GM12878 (cell line): Measurements from ENCODE around the gene COX5A. TPM values are rescaled to one million over a fixed set of nuclear protein-coding genes. Genes with fewer than 3 reads are reported as not detected.
A peak's percentile ranks its signal among the peaks of the same experiment; 100 is the strongest.

Experiments used
- CHD2 ChIP-seq: IDR thresholded peaks from 2 replicates; pipeline ENCODE4 v1.6.1; 2011; ENCODE audit warnings: low read depth, low read length, improper control_type of control experiment, borderline replicate concordance
- IKZF1 ChIP-seq: fragments of 450-650 bp; conservative IDR thresholded peaks from 2 replicates; pipeline ENCODE4 v1.6.1; 2017; ENCODE audit warnings: antibody characterized with exemption, mild to moderate bottlenecking
- KDM1A ChIP-seq: fragments of 200-600 bp; sonication (generic); IDR thresholded peaks from 2 replicates; pipeline ENCODE4 v1.6.1; 2016; ENCODE audit warnings: borderline replicate concordance
- MTA2 ChIP-seq: fragments of 450-650 bp; IDR thresholded peaks from 2 replicates; pipeline ENCODE4 v1.6.1; 2016; ENCODE audit warnings: low read depth, mild to moderate bottlenecking, moderate library complexity
- MXI1 ChIP-seq: fragments of 150-350 bp; IDR thresholded peaks from 2 replicates; pipeline ENCODE4 v1.6.1; 2011; ENCODE audit warnings: low read depth, mild to moderate bottlenecking, inconsistent platforms, low read length, improper control_type of control experiment
- NRF1 ChIP-seq: conservative IDR thresholded peaks from 2 replicates; pipeline ENCODE4 v1.6.1; 2011; ENCODE audit warnings: mild to moderate bottlenecking, low read depth, low read length, improper control_type of control experiment
- POLR2A ChIP-seq: IDR thresholded peaks from 2 replicates; pipeline ENCODE4 v1.6.1; 2011; ENCODE audit warnings: low read depth, mild to moderate bottlenecking, low read length
- RB1 ChIP-seq: fragments of 450-650 bp; formaldehyde crosslinking; IDR thresholded peaks from 2 replicates; pipeline ENCODE4 v1.6.1; 2017; ENCODE audit warnings: mild to moderate bottlenecking, borderline replicate concordance
- SIX5 ChIP-seq: IDR thresholded peaks from 2 replicates; pipeline ENCODE4 v1.6.1; 2011; ENCODE audit warnings: mild to moderate bottlenecking, low read depth, low read length, moderate library complexity; ENCODE audit not compliant: severe bottlenecking
- SMARCA5 ChIP-seq: fragments of 450-650 bp; IDR thresholded peaks from 2 replicates; pipeline ENCODE4 v1.6.1; 2017; ENCODE audit warnings: mild to moderate bottlenecking
- SRF ChIP-seq, 2 experiments: IDR thresholded peaks; 2 replicates each; pipeline ENCODE4 v1.6.1; 2011; ENCODE audit warnings: low read depth in 2 of 2, low read length in 2 of 2, mild to moderate bottlenecking in 1 of 2, moderate library complexity in 1 of 2
- polyA plus RNA-seq, 11 experiments: library from polyadenylated mRNA; depleted of rRNA in 4 of 11; unstranded in 6 of 11; stranded (reverse) in 5 of 11; fragments of >200 nt; fragmentation: Nextera tagmentation in 4 of 11; fragmentation: Illumina TruSeq in 1 of 11; extraction: Ambion mirVana in 4 of 11; extraction: Trizol in 1 of 11; gene quantifications; 1 replicate in 1 of 11; 2 replicates in 10 of 11; pipeline versions ENCODE4 v1.2.1 to v1.2.3, GENCODE V29; 2011 to 2016; ENCODE audit warnings: inconsistent platforms in 2 of 11, missing spikeins in 2 of 11, low read depth in 1 of 11
- total RNA-seq, 4 experiments: library from RNA; depleted of rRNA in 3 of 4; stranded (reverse); fragments of >200 nt in 3 of 4; fragmentation: Illumina TruSeq in 1 of 4; extraction: Trizol in 1 of 4; gene quantifications; 2 replicates each; pipeline versions ENCODE4 v1.2.1 to v1.2.3, GENCODE V29; 2013 to 2021
- TF ChIP-seq, protein P1 (sequence below): fragments of 450-650 bp; formaldehyde crosslinking; IDR thresholded peaks from 2 replicates; pipeline ENCODE4 v1.5.0; 2022; ENCODE audit warnings: mild to moderate bottlenecking, missing genetic modification characterization
- TF ChIP-seq, protein P2 (sequence below): IDR thresholded peaks from 2 replicates; pipeline ENCODE4 v1.6.1; 2011; ENCODE audit warnings: borderline replicate concordance, low read depth, mild to moderate bottlenecking, moderate library complexity, mixed read lengths, low read length; ENCODE audit not compliant: insufficient read depth; ENCODE audit errors: extremely low read length
- TF ChIP-seq, protein P3 (sequence below): fragments of 450-650 bp; IDR thresholded peaks from 2 replicates; pipeline ENCODE4 v1.6.1; 2017; ENCODE audit warnings: borderline replicate concordance
- TF ChIP-seq, protein P4 (sequence below): IDR thresholded peaks from 2 replicates; pipeline ENCODE4 v1.6.1; 2012; ENCODE audit warnings: low read depth, low read length, improper control_type of control experiment
- TF ChIP-seq, protein P5 (sequence below): fragments of 450-650 bp; IDR thresholded peaks from 2 replicates; pipeline ENCODE4 v1.6.1; 2017; ENCODE audit warnings: mild to moderate bottlenecking
- TF ChIP-seq, protein P6 (sequence below): fragments of 450-650 bp; IDR thresholded peaks from 2 replicates; pipeline ENCODE4 v1.6.1; 2016; ENCODE audit warnings: mild to moderate bottlenecking

COX5A gene
- total and polyA plus RNA-seq, 10 of the 15 experiments (the other 5 are each of a cell fraction or from before 2014, with no cell fraction given): 84.5 to 1,218 (median 392) TPM

DNA sequence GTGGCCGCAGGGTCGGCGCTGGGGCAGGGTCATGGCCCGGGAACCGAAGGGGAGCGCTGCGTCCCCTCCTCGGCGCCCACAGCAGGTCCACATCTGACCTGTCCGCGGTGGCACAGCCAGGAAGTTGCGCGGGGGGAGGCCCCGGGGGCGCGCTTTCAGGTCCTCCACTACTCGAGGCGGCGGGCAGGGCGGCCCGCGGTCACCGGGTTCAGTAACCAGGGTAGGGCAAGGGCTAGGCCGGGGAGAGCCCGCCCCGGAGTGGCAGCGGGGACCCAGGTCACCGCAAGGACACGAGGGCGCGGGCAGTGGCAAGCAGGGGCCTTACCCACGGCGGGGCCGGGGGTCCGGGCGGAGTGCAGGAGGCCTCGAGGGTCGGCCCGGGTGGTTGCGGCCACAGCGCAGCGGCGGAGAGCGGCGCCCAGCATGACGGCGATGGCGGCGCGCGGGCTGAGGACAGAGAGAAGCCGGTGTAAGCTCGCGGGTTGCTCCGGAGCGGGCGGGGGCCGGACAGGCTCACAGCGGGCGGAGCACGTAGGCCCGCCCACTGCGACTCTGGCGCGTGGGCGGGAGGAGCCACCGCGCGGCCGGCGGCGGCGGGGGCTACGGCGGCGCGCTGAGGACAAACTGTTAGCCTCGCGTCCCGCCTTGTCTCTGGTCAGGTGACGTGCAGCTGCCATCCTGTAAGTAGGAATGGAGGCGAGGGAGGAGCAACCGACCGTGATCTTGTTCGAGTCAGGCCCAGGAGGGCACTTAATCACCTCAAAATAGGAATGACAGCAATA lies at the start of gene COX5A (continued):
- TF ChIP-seq, protein P1, sequence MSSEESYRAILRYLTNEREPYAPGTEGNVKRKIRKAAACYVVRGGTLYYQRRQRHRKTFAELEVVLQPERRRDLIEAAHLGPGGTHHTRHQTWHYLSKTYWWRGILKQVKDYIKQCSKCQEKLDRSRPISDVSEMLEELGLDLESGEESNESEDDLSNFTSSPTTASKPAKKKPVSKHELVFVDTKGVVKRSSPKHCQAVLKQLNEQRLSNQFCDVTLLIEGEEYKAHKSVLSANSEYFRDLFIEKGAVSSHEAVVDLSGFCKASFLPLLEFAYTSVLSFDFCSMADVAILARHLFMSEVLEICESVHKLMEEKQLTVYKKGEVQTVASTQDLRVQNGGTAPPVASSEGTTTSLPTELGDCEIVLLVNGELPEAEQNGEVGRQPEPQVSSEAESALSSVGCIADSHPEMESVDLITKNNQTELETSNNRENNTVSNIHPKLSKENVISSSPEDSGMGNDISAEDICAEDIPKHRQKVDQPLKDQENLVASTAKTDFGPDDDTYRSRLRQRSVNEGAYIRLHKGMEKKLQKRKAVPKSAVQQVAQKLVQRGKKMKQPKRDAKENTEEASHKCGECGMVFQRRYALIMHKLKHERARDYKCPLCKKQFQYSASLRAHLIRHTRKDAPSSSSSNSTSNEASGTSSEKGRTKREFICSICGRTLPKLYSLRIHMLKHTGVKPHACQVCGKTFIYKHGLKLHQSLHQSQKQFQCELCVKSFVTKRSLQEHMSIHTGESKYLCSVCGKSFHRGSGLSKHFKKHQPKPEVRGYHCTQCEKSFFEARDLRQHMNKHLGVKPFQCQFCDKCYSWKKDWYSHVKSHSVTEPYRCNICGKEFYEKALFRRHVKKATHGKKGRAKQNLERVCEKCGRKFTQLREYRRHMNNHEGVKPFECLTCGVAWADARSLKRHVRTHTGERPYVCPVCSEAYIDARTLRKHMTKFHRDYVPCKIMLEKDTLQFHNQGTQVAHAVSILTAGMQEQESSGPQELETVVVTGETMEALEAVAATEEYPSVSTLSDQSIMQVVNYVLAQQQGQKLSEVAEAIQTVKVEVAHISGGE (CRISPR knock-in tag): no peak
- TF ChIP-seq, protein P2, sequence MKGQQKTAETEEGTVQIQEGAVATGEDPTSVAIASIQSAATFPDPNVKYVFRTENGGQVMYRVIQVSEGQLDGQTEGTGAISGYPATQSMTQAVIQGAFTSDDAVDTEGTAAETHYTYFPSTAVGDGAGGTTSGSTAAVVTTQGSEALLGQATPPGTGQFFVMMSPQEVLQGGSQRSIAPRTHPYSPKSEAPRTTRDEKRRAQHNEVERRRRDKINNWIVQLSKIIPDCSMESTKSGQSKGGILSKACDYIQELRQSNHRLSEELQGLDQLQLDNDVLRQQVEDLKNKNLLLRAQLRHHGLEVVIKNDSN: peak; percentile 85
- TF ChIP-seq SRF (IDR thresholded peaks at IDR 0.05; ENCODE audit: low read depth in 2 of 2, low read length in 2 of 2) (no peak), MXI1 (peak; percentile 79), KDM1A (no peak), NRF1 (no peak), IKZF1 (peak; percentile 77), POLR2A (peak; percentile 97), MTA2 (no peak), SMARCA5 (peak; percentile 77; the same call in 1 of the 2 replicates), RB1 (peak; percentile 86; the same call in 1 of the 2 replicates), CHD2 (peak; percentile 35; the same call in 1 of the 2 replicates), SIX5 (no peak)
- TF ChIP-seq, protein P3, sequence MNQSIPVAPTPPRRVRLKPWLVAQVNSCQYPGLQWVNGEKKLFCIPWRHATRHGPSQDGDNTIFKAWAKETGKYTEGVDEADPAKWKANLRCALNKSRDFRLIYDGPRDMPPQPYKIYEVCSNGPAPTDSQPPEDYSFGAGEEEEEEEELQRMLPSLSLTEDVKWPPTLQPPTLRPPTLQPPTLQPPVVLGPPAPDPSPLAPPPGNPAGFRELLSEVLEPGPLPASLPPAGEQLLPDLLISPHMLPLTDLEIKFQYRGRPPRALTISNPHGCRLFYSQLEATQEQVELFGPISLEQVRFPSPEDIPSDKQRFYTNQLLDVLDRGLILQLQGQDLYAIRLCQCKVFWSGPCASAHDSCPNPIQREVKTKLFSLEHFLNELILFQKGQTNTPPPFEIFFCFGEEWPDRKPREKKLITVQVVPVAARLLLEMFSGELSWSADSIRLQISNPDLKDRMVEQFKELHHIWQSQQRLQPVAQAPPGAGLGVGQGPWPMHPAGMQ: no peak
- TF ChIP-seq, protein P4, sequence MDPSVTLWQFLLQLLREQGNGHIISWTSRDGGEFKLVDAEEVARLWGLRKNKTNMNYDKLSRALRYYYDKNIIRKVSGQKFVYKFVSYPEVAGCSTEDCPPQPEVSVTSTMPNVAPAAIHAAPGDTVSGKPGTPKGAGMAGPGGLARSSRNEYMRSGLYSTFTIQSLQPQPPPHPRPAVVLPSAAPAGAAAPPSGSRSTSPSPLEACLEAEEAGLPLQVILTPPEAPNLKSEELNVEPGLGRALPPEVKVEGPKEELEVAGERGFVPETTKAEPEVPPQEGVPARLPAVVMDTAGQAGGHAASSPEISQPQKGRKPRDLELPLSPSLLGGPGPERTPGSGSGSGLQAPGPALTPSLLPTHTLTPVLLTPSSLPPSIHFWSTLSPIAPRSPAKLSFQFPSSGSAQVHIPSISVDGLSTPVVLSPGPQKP: no peak
- TF ChIP-seq, protein P5, sequence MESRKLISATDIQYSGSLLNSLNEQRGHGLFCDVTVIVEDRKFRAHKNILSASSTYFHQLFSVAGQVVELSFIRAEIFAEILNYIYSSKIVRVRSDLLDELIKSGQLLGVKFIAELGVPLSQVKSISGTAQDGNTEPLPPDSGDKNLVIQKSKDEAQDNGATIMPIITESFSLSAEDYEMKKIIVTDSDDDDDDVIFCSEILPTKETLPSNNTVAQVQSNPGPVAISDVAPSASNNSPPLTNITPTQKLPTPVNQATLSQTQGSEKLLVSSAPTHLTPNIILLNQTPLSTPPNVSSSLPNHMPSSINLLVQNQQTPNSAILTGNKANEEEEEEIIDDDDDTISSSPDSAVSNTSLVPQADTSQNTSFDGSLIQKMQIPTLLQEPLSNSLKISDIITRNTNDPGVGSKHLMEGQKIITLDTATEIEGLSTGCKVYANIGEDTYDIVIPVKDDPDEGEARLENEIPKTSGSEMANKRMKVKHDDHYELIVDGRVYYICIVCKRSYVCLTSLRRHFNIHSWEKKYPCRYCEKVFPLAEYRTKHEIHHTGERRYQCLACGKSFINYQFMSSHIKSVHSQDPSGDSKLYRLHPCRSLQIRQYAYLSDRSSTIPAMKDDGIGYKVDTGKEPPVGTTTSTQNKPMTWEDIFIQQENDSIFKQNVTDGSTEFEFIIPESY: no peak
- TF ChIP-seq, protein P6, sequence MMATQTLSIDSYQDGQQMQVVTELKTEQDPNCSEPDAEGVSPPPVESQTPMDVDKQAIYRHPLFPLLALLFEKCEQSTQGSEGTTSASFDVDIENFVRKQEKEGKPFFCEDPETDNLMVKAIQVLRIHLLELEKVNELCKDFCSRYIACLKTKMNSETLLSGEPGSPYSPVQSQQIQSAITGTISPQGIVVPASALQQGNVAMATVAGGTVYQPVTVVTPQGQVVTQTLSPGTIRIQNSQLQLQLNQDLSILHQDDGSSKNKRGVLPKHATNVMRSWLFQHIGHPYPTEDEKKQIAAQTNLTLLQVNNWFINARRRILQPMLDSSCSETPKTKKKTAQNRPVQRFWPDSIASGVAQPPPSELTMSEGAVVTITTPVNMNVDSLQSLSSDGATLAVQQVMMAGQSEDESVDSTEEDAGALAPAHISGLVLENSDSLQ: peak; percentile 58; the same call in 1 of the 2 replicates
